IPS-11a (cell line): Measurements from ENCODE around the gene GRHL1.

ENCODE experiments used
- H3K4me3 ChIP-seq: one replicate; pipeline ENCODE4 v1.5.1; 2013; ENCODE audit warnings: low read depth, low read length, control low read depth

Gene GRHL1

DNA sequence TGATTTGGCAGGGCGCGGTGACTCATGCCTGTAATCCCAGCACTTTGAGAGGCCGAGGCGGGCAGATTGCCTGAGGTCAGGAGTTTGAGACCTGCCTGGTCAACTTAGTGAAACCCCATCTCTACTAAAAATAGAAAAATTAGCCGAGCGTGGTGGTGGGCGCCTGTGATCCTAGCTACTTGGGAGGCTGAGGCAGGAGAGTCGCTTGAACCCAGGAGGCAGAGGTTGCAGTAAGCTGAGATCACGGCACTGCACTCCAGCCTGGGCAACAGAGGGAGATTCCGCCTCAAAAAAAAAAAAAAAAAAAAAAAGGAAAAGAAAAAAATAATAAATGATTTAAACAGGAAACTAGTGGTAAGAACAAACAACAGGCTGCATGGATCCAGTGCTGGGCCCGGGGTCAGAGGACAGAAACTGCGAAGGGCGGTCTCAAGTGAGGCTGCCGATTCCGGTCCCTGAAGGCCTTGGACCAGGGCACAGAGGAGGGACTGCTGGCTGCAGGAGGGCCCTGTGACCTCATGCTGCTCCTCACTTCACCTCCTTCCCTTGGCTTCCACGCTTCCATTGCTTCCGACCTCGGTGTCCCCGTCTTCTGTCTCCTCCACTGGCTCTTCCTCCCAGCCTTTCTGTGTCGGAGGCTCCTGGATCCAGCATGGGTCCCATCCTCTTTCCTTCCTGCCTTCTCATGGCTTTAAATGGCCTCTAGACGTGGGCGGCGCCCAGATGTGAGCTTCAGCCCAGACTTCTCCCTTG is 2.1 kb upstream of the GRHL1 start:
- no peak overlapping the region for H3K4me3 ChIP-seq

DNA sequence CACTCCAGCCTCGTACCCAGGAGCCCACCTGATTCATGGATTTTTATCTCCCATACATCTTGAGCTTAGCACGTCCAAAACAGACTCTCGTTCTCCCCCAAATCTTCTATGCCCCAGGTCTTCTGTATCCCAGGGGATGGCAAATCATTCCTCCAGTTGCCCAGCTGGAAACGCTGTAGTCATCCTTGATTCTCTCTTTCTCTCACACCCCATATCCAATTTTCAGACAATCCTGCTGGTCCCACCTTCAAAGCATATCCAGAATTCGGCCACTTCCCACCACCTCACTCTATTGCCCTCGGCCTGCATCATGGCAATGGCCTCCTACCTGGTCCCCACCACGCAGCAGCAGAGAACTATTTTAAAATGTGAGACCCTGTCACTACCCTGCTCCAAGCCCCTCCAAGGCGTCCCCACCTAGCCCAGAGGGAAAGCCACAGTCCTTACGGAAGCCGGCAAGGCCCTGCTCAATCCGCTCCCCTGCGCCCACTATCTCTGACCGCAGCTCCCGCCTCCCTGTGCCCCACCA is 1.4 kb upstream of the GRHL1 start:
- no peak overlapping the region for H3K4me3 ChIP-seq

DNA sequence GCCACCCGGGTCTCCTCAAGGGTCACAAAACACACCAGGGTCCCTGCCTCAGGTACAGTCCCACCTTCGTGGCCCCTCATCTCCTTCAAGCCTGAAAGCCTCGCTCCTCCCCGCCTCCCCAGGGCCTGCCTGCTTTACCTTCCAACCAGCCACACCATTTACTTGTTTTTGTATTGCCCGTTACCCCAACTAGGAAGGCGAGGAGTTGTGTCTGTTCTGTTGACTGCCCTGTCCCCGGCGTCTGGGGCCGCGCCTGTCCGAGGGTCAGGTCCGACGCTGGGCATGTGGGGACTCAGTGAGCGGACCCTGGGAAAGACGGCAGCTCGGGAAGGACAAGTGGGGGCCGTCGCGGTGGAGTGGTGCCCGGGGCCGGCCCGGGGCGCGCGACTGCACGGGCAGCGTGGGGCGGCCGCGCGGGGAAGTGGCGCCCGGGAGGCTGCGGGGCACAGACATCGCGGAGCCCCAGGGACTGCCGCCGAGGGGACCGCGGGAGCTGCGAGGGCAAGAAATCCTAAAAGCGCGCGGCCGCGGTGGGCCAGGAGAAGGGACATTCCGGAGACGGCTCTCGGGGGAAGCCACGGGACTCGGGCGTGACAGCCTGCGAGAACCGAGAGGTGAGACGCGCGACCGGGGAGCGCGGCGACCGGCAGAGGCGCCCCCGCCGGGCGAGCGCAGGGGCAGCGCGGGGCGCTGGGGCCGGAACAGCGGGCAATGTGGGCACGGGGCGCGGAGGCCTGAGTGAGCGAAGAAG is 797 bp upstream of the GRHL1 start:
- peak overlapping the region; percentile 51 for H3K4me3 ChIP-seq

GRCh38 chr2:9951272-9951521 is 296 bp upstream of the GRHL1 start:
- H3K4me3 ChIP-seq = peak overlapping the region; percentile 51

DNA sequence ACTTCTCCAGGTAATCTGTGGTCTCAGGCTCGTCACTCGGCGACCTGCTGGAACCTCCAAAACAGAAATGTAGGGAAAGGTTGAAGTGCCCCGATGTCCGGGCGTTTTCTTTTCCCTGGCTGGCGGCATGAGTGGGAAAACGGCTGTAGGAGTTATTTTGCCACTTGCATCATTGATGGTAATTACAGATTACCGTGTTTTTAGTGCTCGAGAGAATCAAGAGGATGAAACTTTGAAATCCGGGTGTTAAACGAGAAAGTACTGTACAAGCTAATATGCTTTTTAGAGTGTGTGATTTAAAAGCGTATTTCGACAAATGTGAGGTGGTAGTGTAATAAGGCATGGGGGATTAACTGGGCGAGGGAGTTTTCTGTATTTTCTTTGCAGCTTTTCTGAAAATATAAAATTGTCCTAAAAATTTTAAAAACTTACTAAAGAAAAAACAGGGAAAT is 819 bp downstream of the GRHL1 start:
- peak overlapping the region; percentile 57 for H3K4me3 ChIP-seq

- H3K4me3 ChIP-seq = no peak overlapping the region
Observed at GRCh38 chr2:9952856-9953503, 1.5 kb downstream of the GRHL1 start.

GRCh38 chr2:9954136-9954535 is 2.6 kb downstream of the GRHL1 start:
- H3K4me3 ChIP-seq = no peak overlapping the region

DNA sequence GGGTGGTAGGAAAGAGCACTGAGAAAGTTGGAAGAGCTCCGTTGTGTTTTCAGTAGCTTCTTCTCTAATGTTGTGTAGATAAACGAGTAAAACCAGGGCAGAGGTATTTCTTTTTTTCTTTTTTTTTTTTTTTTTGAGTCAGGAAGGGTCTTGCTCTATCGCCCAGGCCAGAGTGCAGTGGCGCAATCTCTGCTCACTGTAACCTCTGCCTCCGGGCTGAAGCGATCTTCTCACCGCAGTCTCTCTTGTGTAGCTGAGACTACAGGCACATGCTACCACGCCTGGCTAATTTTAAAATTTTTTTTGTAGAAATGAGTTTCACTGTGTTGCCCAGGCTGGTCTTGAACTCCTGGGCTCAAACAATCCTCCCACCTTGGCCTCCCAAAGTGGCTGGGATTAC is 6.6 kb downstream of the GRHL1 start:
- no peak overlapping the region for H3K4me3 ChIP-seq

- H3K4me3 ChIP-seq = no peak overlapping the region
Observed at GRCh38 chr2:9959262-9959661, 7.8 kb downstream of the GRHL1 start.

DNA sequence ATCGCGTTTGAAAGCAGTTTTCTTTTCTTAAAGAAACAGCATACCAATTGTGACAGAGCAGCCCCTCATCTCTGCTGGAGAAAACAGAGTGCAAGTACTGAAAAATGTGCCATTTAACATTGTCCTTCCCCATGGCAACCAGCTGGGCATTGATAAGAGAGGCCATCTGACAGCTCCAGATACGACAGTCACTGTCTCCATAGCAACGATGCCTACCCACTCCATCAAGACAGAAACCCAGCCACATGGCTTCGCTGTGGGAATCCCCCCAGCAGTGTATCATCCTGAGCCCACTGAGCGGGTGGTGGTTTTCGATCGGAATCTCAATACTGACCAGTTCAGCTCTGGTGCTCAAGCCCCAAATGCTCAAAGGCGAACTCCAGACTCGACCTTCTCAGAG is 9.5 kb downstream of the GRHL1 start:
- H3K4me3 ChIP-seq = no peak overlapping the region

DNA sequence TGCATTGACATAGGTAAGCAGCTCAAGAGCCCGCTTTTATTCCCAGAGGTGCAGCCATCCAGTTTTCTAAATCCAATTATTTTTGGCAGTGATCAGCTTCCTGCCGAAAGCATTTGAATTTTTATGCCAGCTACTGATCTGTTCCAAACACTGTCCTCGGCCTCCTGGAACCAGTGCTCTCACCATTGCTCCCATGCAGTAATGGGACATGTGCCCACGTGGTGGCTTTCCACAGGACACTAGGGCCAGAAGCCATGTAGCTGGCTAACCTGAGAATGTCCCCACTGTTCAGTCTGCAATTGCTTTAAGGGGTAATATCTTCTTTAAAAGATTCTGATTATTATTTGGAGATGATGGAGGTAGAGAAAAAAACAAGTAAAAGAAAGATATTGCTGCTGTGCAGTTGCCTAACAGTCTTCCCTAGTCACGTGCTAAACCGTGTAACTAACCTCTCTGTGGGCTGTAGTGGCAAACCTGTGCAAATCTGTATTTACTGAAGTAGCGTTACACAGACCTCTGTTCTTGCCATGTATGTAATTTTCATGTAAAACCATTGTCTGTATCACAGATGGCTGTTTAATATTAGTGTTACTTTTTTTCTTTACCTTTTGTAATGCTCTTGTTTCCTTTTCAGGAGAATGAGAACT is 13.0 kb downstream of the GRHL1 start:
- no peak overlapping the region for H3K4me3 ChIP-seq

GRCh38 chr2:9965119-9965822 is 13.8 kb downstream of the GRHL1 start:
- H3K4me3 ChIP-seq = no peak overlapping the region

- no peak overlapping the region for H3K4me3 ChIP-seq
Observed at GRCh38 chr2:9966491-9967022, 15.1 kb downstream of the GRHL1 start.

DNA sequence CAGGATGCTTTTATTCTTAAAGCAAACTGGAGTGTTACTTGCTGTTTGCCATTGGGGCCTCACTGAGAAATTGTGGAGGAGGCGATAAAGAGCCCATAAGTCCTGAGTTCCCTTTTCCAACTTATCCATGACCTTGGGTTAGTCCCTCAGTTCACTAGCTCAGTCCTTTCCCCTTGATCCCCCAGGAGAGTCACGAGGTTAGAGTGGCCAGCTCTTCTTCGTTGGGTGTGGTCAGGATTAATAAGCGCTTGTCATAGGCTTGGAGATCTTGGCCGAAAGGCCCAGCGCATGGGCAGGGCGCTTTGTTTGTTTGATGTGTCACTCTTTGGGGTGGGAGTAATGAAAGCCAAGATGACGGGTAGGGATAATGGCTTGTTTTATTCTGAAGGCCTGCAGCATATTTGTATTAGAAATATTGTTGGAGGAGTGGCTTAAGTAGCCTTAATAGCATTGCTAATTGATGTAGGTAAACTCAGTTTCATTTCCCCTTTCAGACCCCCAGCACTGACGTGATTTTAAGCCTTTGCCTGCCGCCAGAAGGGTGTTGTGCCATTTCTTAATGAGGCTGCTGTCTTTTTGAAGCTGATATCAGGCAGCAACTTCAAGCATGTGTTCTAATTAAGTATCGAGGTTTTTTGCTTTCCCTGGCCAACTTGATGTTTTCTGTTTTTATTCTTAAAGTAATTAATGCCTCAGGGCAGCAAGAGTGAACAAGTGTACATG is 15.7 kb downstream of the GRHL1 start:
- no peak overlapping the region for H3K4me3 ChIP-seq

- no peak overlapping the region for H3K4me3 ChIP-seq
Observed at GRCh38 chr2:9968553-9969497, 17.3 kb downstream of the GRHL1 start.

DNA sequence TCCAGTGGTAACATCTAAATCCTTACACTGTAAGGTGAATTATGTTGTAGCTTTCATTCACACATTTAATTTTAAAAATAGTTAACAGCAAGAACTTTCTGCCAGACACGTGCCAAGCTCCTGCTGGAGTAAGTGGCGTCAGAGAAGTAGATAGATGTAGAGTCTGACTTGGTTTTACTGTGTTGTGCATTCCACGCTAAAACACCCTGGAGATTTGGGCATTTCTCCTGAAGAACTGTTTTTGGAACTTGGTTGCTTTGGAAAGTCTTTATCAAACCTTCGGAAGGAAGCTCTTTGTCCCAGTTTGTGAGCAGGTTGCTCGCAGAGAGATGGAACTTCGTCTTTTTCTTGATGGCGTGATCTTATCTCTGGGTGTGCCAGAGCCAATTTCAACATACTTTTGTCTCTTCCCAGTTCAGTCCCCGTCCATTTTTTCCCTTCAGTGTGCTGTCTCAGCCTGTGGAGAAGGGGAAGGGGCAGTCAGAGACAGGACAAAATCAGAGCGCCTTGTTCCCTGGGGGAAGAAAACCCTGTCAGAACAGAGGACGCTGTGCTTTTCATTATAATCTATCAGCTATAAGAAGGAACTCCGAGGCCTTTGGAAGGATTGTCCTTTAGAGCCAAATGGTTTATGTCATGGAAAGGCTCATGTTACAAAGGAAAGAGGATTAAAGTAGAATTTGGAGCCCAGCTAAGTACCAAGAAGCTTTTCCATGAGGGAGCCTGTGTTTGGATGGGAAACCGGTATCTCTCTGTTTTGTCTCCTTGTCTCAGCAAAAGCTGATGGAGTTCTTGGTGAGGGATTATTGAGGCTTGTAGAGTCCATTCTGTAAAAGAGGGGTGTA is 18.9 kb downstream of the GRHL1 start:
- H3K4me3 ChIP-seq = no peak overlapping the region

DNA sequence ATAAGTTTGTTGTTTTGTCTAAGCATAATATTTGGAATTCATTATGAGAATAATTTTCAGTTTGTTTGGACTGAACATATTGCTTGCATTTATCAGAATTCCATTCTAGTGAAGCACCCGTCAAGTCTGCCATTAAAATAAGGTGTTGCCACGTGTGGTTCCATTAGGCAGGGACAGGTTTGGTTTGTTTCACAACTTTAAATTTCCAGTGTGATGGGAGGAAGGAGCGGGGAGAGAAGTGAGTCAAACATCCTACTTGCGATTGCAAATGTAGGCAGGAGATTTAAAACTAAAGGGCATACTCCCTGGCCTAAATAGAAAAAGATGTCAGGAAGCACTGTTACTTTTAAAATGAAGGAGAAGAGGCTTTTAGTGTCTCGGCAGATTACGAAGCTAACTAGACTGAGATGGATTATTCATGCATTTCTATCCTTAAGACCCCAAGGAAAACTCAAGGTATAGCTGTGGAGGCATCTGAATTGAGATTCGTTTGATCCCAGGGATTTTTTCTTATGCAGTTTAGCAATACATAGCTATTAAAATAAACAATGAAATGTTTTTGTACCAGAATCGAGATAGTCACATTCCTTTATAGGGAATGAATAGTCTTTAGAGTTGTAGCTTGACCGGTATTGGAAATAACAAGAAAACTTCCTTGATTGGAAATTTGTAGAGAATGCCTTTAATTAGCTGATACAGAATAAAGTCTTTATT is 19.8 kb downstream of the GRHL1 start:
- no peak overlapping the region for H3K4me3 ChIP-seq
